Hepatocyte (in vitro differentiated cells): ENCODE data around the gene VCP.

Source experiments
- EZH2 ChIP-seq: fragments of 200-600 bp; sonication (generic); IDR thresholded peaks from 2 replicates; pipeline ENCODE4 v1.6.1; 2016; ENCODE audit warnings: antibody characterized with exemption, mild to moderate bottlenecking, borderline replicate concordance
- EZH2phosphoT487 ChIP-seq: fragments of 200-600 bp; sonication (generic); IDR thresholded peaks from one replicate; pipeline ENCODE4 v1.6.1; 2018; ENCODE audit warnings: antibody characterized with exemption, mild to moderate bottlenecking, low read depth, moderate library complexity; ENCODE audit not compliant: unreplicated experiment, severe bottlenecking
- TF ChIP-seq, protein P1 (sequence below): fragments of 200-600 bp; sonication (generic); IDR thresholded peaks from 2 replicates; pipeline ENCODE4 v1.5.1; 2016; ENCODE audit warnings: antibody characterized with exemption, mild to moderate bottlenecking; ENCODE audit not compliant: poor library complexity

- TF ChIP-seq, protein P1, sequence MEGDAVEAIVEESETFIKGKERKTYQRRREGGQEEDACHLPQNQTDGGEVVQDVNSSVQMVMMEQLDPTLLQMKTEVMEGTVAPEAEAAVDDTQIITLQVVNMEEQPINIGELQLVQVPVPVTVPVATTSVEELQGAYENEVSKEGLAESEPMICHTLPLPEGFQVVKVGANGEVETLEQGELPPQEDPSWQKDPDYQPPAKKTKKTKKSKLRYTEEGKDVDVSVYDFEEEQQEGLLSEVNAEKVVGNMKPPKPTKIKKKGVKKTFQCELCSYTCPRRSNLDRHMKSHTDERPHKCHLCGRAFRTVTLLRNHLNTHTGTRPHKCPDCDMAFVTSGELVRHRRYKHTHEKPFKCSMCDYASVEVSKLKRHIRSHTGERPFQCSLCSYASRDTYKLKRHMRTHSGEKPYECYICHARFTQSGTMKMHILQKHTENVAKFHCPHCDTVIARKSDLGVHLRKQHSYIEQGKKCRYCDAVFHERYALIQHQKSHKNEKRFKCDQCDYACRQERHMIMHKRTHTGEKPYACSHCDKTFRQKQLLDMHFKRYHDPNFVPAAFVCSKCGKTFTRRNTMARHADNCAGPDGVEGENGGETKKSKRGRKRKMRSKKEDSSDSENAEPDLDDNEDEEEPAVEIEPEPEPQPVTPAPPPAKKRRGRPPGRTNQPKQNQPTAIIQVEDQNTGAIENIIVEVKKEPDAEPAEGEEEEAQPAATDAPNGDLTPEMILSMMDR, result no peak
- no peak for TF ChIP-seq EZH2phosphoT487
- TF ChIP-seq EZH2, result no peak
These were observed 3.4 kb downstream of the VCP start for GRCh38 chr9:35069020-35069419.
